NCI-H82 treated with DMSO at 0.1 percent for 48 hours (cell line): ENCODE data around the gene MED1.

Experiments used
- DNase-seq: peaks from one replicate; lab custom pipeline; 2025; ENCODE audit not compliant: unreplicated experiment; lab: John Stamatoyannopoulos, UW

MED1 gene

GRCh38 chr17:39364236-39365025 is 86.6 kb downstream of the MED1 start:
- DNase-seq = no peak

- DNase-seq = no peak
Measured at GRCh38 chr17:39361064-39361463, 90.0 kb downstream of the MED1 start.

GRCh38 chr17:39360537-39360936 is 90.5 kb downstream of the MED1 start:
- no peak for DNase-seq

- no peak for DNase-seq
Measured at GRCh38 chr17:39359994-39360393, 91.1 kb downstream of the MED1 start.

- no peak for DNase-seq
Measured at GRCh38 chr17:39357986-39358385, 93.1 kb downstream of the MED1 start.

- DNase-seq = no peak
Measured at GRCh38 chr17:39357488-39357887, 93.6 kb downstream of the MED1 start.
